ENCODE measurements around the gene EVI5L. TPM values are rescaled to one million over a fixed set of nuclear protein-coding genes. Genes with fewer than 3 reads are reported as not detected.
A peak's percentile ranks its signal among the peaks of the same experiment; 100 is the strongest.

EVI5L gene
- polyA plus RNA-seq, 1 of the 3 experiments (the other 2 are of a cell fraction) = 9.7 TPM

DNA sequence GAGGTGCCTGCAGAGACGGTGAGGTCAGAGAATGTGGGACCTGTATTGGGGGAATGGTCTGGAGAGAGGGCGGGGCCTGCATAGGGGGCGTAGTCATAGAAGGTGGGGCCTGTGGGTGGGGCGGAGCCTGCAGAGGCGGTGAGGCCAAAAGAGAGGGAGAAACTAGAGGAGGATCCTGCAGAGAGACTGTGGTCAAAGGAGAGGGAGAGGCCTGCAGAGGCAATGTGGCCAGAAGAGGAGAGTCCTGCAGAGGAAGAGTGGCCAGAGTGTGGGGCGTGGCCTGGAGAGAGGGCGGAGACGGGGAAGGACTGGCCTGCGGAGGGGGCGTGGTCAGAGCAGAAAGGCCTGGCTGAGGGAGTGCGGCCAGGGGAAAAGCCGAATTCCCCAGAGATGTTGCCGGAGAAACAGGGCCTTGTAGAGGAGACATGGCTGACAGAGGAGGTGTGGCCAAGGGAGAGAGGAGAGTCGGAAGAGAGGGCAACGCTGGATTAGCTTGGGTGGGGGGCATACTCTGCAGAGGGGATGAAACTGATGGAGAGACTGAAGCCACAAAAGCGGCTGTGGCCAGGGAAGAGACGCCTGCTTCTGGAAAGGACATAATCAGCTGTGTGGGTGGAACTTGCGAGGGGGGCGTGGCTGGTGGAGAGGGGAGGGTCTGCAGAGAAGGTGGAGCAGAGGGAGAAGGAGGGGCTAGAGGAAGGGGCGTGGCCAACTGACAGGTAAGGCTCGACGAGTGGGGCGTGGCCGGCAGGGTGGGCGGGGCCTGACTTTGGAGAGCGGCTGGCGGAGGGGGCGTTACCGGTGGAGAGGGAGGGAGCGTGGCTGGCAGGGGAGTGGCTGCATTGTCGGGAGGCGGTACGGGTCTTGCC, 41.7 kb downstream of the EVI5L start:
- Histone ChIP-seq H3K4me1 (ENCODE audit: control insufficient read depth in 1 of 2, insufficient read depth in 2 of 2, low read depth in 1 of 2, low read length in 1 of 2) (peaks cover 0 to 30% of the 10 kb centered on the region in 2 experiments; a peak in 2 of 4 replicates), H3K4me2 (peak overlapping the region; percentile 55)

DNA sequence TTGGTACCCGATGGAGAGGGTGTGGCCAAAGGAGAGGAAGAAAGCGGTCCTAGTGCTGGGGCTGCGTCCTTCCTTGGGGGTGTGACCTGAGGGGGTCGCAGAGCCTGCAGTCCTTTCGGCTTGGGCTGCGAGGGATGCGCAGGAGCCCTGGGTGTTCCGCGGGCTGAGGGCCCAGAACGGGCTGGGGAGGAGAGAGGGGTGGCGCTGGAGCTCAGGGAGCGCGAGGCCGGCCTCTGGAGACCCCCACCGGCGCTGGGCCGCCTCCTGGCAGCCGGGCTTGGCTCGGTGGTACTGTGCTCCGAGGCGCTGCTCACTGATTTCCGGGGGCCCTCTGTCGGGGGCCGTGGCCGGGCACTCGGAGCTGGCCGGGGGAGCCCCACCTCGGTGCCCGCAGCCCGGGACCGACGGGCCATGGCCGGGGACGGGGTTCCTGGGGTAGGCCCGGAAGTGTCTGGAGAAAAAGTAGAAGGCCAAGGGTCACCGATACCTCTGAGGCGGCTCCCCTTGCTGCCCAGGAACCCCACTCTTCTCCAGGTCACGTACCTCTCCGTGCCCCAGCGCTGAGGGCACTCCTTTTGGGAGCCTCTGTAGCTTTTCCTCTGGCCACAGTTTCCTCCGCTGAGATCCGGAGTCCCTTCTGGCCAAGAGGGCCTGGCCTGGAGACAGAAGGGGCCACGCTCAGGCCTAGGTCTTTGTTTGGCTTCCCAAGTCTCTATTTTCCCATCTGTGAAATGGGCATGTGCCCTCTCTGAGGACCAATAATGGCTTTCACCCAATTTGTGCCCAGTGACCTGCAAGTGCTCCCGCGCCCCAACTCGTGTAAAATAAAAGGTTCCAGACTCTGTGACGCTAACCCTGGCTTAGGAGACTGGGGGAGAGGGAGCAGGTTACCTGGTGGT, 42.5 kb downstream of the EVI5L start:
- H3K36me3 ChIP-seq (replicated peaks in 1 of 2; ENCODE audit: control insufficient read depth in 1 of 2, insufficient read depth in 2 of 2, low read length in 1 of 2) = no peaks in the 10 kb centered on the region
- peak overlapping the region; percentile 55; the same call in 1 of the 2 replicates for H3K4me2 ChIP-seq
- H3K9me3 ChIP-seq = no peaks in the 10 kb centered on the region
- H3K4me1 ChIP-seq (ENCODE audit: control insufficient read depth in 1 of 2, insufficient read depth in 2 of 2, low read depth in 1 of 2, low read length in 1 of 2) = peaks cover 0 to 30% of the 10 kb centered on the region in 2 experiments; a peak in 2 of 4 replicates
- no peaks in the 10 kb centered on the region for H3K79me2 ChIP-seq (ENCODE audit: insufficient read depth)
- ChIA-PET POLR2A (no interaction called here), CTCF (interaction anchor here (0.7 to 1.6 kb wide), 6 partner anchors 11 to 55 kb away, joined by 3 to 5 read pairs (median 4); partner anchors contain the start of gene MAP2K7)
- H3K9me2 ChIP-seq = no peaks in the 10 kb centered on the region
- H4K20me1 ChIP-seq (ENCODE audit: insufficient read depth) = no peaks in the 10 kb centered on the region
- no peak overlapping the region; a peak in 1 of 4 replicates for H3K27ac ChIP-seq (ENCODE audit: low read depth in 2 of 2, low read length in 1 of 2)
- H3F3A ChIP-seq (replicated peaks; ENCODE audit: insufficient read depth) = peaks cover 14% of the 10 kb centered on the region
- TF ChIP-seq, protein P1, sequence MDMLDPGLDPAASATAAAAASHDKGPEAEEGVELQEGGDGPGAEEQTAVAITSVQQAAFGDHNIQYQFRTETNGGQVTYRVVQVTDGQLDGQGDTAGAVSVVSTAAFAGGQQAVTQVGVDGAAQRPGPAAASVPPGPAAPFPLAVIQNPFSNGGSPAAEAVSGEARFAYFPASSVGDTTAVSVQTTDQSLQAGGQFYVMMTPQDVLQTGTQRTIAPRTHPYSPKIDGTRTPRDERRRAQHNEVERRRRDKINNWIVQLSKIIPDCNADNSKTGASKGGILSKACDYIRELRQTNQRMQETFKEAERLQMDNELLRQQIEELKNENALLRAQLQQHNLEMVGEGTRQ (IDR thresholded peaks at IDR 0.05; ENCODE audit: borderline replicate concordance, low read depth, low read length) = no peak
- TF ChIP-seq GABPA (IDR thresholded peaks at IDR 0.05; ENCODE audit: low read depth) (no peak), TAF1 (IDR thresholded peaks at IDR 0.05; ENCODE audit: borderline replicate concordance, low read depth, low read length) (no peak), SMC3 (IDR thresholded peaks at IDR 0.05; ENCODE audit: low read depth, low read length) (no peak), YY1 (IDR thresholded peaks at IDR 0.05; ENCODE audit: low read depth) (no peak)
- H2AFZ ChIP-seq (ENCODE audit: low read depth) = no peak overlapping the region
- no peaks in the 10 kb centered on the region for H3K27me3 ChIP-seq (ENCODE audit: insufficient read depth)
- WGBS (ENCODE audit: low lambda C conversion rate) = 95% methylated on average over 10 of the region's 47 CpGs
- DNase-seq = no peak
- H3K9ac ChIP-seq = no peak overlapping the region
- H3K4me3 ChIP-seq (ENCODE audit: low read depth in 2 of 2, low read length in 1 of 2) = no peak overlapping the region

More for the DNA sequence above, 41.7 kb downstream of the EVI5L start:
- ChIA-PET POLR2A (no interaction called here), CTCF (interaction anchor here (0.7 to 1.6 kb wide), 4 partner anchors 10 to 56 kb away, joined by 3 to 5 read pairs (median 4); partner anchors contain the start of gene MAP2K7)
- Histone ChIP-seq H3K9ac (no peak overlapping the region), H3K27ac (ENCODE audit: low read depth in 2 of 2, low read length in 1 of 2) (peak overlapping the region; percentile 53 to 74), H3K9me2 (no peaks in the 10 kb centered on the region), H3K36me3 (replicated peaks in 1 of 2; ENCODE audit: control insufficient read depth in 1 of 2, insufficient read depth in 2 of 2, low read length in 1 of 2) (no peaks in the 10 kb centered on the region), H2AFZ (ENCODE audit: low read depth) (peak overlapping the region; percentile 92), H3K27me3 (ENCODE audit: insufficient read depth) (no peaks in the 10 kb centered on the region), H3K79me2 (ENCODE audit: insufficient read depth) (no peaks in the 10 kb centered on the region), H3F3A (replicated peaks; ENCODE audit: insufficient read depth) (peaks cover 14% of the 10 kb centered on the region), H3K9me3 (no peaks in the 10 kb centered on the region), H4K20me1 (ENCODE audit: insufficient read depth) (no peaks in the 10 kb centered on the region), H3K4me3 (ENCODE audit: low read depth in 2 of 2, low read length in 1 of 2) (peak overlapping the region in 1 of 2 experiments; percentile 24; a peak in 3 of 4 replicates)
- 11% methylated on average over 30 of the region's 33 CpGs for WGBS (ENCODE audit: low lambda C conversion rate)
- DNase-seq = peak; percentile 83
- TF ChIP-seq MXI1 (IDR thresholded peaks at IDR 0.05; ENCODE audit: low read depth, low read length) (peak; percentile 47; the same call in 1 of the 2 replicates), FOXJ3 (CRISPR knock-in tag; IDR thresholded peaks at IDR 0.05) (no peak)
